NCI-H146 treated with DMSO at 0.1 percent for 48 hours (cell line): ENCODE results near the gene SPTLC3.
A peak's percentile ranks its signal among the peaks of the same experiment; 100 is the strongest.

ENCODE experiments used
- DNase-seq: peaks from one replicate; lab custom pipeline; 2025; ENCODE audit not compliant: unreplicated experiment; lab: John Stamatoyannopoulos, UW

Gene SPTLC3

GRCh38 chr20:13089950-13090469, 81.2 kb downstream of the SPTLC3 start:
- DNase-seq: no peak

GRCh38 chr20:13092111-13092510, 83.3 kb downstream of the SPTLC3 start:
- DNase-seq: no peak

- no peak for DNase-seq
These were observed 86.2 kb downstream of the SPTLC3 start for GRCh38 chr20:13094976-13095375.

GRCh38 chr20:13098720-13099355, 90.1 kb downstream of the SPTLC3 start:
- no peak for DNase-seq

GRCh38 chr20:13099676-13100075, 90.9 kb downstream of the SPTLC3 start:
- no peak for DNase-seq

GRCh38 chr20:13101276-13101675, 92.5 kb downstream of the SPTLC3 start:
- no peak for DNase-seq

GRCh38 chr20:13101706-13102105, 92.9 kb downstream of the SPTLC3 start:
- no peak for DNase-seq

GRCh38 chr20:13102237-13102636, 93.5 kb downstream of the SPTLC3 start:
- DNase-seq: no peak

- no peak for DNase-seq
These were observed 93.9 kb downstream of the SPTLC3 start for GRCh38 chr20:13102694-13103093.

GRCh38 chr20:13105039-13105438, 96.3 kb downstream of the SPTLC3 start:
- DNase-seq: no peak

- no peak for DNase-seq
These were observed 97.2 kb downstream of the SPTLC3 start for GRCh38 chr20:13105864-13106457.

- no peak for DNase-seq
These were observed 100.9 kb downstream of the SPTLC3 start for GRCh38 chr20:13109658-13110057.

- DNase-seq: no peak
These were observed 102.0 kb downstream of the SPTLC3 start for GRCh38 chr20:13110796-13111195.

- DNase-seq: no peak
These were observed 102.6 kb downstream of the SPTLC3 start for GRCh38 chr20:13111249-13111911.

- no peak for DNase-seq
These were observed 105.0 kb downstream of the SPTLC3 start for GRCh38 chr20:13113731-13114130.

GRCh38 chr20:13117200-13117599, 108.4 kb downstream of the SPTLC3 start:
- DNase-seq: no peak

- DNase-seq: no peak
These were observed 109.9 kb downstream of the SPTLC3 start for GRCh38 chr20:13118676-13119075.

- DNase-seq: peak; percentile 48
These were observed 110.8 kb downstream of the SPTLC3 start for GRCh38 chr20:13119583-13119982.

- no peak for DNase-seq
These were observed 111.7 kb downstream of the SPTLC3 start for GRCh38 chr20:13120471-13120870.

GRCh38 chr20:13121840-13122515, 113.2 kb downstream of the SPTLC3 start:
- no peak for DNase-seq

- DNase-seq: no peak
These were observed 116.7 kb downstream of the SPTLC3 start for GRCh38 chr20:13125486-13125885.

- DNase-seq: no peak
These were observed 119.4 kb downstream of the SPTLC3 start for GRCh38 chr20:13128173-13128572.
